Measurements from ENCODE around the gene GCC1. TPM values are rescaled to one million over a fixed set of nuclear protein-coding genes. Genes with fewer than 3 reads are reported as not detected.
"Not testable (repeated sequence)": the region's sequence is repeated elsewhere in the genome, so short reads cannot be mapped to it uniquely, and the experiment has no call there.

Gene GCC1
- total RNA-seq, 2 experiments from 2014 or later: 15.6 to 16.9 TPM

DNA sequence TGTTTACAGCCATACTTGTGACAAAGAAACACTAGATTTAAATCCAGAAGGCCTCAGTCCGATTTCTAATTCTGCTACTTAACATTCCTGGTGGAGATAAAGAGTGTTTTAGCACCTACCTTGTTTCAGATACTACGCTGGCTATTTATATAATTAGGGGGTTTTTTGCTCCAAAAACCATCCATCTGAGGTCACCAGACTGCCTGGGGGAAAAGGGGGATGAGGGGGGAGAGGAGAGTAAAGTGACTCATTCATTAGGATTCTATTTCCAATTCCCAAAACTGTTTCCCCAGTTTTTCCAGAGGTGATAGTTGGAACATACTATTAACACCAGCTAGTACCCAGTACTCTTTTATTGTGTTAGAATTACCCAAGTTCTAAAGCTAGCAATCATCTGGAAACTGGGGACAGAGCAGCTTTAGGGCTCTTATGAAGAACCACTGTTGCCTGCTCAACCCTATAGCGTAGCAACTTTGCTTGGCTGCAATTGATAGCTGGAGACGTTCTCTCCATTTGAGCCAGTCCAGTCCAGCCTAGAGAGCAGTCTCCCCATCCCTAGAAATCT lies 6.6 kb downstream of the GCC1 start:
- no peak overlapping the region for H3K27ac Mint-ChIP-seq
- H3K4me3 Mint-ChIP-seq: no peak overlapping the region
- H3K9me3 Mint-ChIP-seq: no peaks in the 10 kb centered on the region
- H3K36me3 Mint-ChIP-seq: peaks cover 13% of the 10 kb centered on the region
- H3K27me3 Mint-ChIP-seq: no peaks in the 10 kb centered on the region
- H3K4me1 Mint-ChIP-seq: peaks cover 30% of the 10 kb centered on the region
- no peak for DNase-seq

GRCh38 chr7:127578036-127578684 lies 7.2 kb downstream of the GCC1 start:
- H3K27me3 Mint-ChIP-seq: no peaks in the 10 kb centered on the region
- peaks cover 25% of the 10 kb centered on the region for H3K4me1 Mint-ChIP-seq
- H3K9me3 Mint-ChIP-seq: no peaks in the 10 kb centered on the region
- H3K36me3 Mint-ChIP-seq: peaks cover 13% of the 10 kb centered on the region
- no peak overlapping the region for H3K27ac Mint-ChIP-seq
- no peak for DNase-seq
- no peak overlapping the region for H3K4me3 Mint-ChIP-seq

DNA sequence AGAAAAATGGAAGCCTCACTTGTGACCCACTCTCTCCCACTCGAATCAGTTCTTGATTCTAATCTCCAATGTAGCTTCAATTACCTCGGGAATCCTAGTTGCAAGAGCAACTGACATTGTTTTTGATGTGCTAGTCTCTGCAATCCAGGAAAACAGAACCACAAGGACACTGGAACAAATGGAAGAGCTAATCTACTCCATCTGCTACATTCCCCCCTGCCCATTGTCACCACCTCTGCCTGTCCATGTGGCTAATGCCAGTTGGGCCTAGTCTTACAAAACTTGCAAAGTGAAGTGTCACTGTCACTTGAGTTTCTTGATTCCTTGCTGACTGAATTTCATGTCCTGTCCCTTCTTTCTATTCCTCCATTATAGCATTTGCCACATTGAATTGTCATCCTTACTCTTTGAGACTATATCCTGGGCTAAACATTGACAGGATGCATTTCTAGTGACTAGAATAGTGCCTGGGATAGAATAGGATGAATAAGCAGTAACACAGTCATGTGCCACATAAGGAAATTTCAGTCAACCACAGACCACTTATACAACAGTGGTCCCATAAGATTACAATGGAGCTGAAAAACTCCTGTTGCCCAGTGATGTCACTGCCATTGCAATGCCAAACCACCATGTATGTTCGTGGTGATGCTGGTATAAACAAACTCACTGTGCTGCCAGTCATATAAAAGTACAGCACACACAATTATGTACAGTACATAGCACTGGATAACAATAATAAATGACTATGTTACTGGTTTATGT lies 13.5 kb downstream of the GCC1 start:
- Mint-ChIP-seq H3K36me3 (no peaks in the 10 kb centered on the region), H3K4me3 (no peak overlapping the region), H3K4me1 (no peaks in the 10 kb centered on the region), H3K27ac (no peak overlapping the region), H3K9me3 (no peaks in the 10 kb centered on the region), H3K27me3 (no peaks in the 10 kb centered on the region)
- no peak for DNase-seq

DNA sequence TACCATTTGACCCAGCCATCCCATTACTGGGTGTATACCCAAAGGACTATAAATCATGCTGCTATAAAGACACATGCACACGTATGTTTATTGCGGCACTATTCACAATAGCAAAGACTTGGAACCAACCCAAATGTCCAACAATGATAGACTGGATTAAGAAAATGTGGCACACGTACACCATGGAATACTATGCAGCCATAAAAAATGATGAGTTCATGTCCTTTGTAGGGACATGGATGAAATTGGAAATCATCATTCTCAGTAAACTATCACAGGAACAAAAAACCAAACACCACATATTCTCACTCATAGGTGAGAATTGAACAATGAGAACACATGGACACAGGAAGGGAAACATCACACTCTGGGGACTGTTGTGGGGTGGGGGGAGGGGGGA lies 17.4 kb downstream of the GCC1 start:
- H3K27me3 Mint-ChIP-seq, DNase-seq, H3K4me3 Mint-ChIP-seq, H3K4me1 Mint-ChIP-seq, H3K27ac Mint-ChIP-seq, H3K9me3 Mint-ChIP-seq, H3K36me3 Mint-ChIP-seq: not testable (repeated sequence)

DNA sequence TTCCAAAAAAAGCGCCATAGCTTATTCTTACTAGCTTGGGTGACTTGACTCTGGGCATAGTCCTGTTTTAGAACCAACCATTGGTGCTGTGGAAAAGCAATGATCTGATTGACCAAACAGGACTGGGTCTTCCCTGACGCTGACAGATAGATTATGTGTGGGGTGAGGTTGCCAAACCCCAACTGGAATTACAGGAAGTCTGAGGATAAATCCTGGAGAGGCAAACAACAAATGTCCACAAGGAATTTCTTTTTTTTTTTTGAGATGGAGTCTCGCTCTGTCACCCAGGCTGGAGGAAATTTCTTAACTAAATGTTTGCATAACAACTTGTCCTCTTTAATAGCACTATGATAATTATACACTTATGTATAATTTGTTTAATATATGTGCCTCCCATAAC lies 19.2 kb downstream of the GCC1 start:
- DNase-seq: no peak
- Mint-ChIP-seq H3K36me3 (peaks cover 6% of the 10 kb centered on the region), H3K9me3 (no peaks in the 10 kb centered on the region), H3K27me3 (no peaks in the 10 kb centered on the region), H3K4me3 (no peak overlapping the region), H3K27ac (no peak overlapping the region), H3K4me1 (no peaks in the 10 kb centered on the region)

DNA sequence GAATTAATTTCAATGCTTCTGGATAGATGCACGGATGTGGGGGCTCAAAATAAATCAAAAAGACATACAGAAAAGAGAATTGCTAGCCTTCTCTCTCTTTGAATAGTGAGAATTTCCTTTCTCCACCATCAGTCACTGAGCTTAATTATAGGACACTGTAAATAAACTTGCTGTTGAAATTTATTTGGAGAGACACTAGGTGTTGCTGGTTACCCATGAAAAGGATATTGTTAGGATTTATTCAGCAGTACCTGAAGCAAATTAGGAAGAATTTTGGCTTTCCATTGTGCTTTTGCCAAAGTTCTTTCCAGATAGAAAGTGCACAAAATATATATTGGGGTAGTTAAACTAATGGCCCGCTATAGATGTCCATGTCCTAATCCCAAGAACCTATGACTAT lies 27.6 kb downstream of the GCC1 start:
- no peaks in the 10 kb centered on the region for H3K4me1 Mint-ChIP-seq
- H3K27ac Mint-ChIP-seq: no peak overlapping the region
- H3K9me3 Mint-ChIP-seq: no peaks in the 10 kb centered on the region
- H3K4me3 Mint-ChIP-seq: no peak overlapping the region
- H3K36me3 Mint-ChIP-seq: peaks cover 2% of the 10 kb centered on the region
- DNase-seq: no peak
- no peaks in the 10 kb centered on the region for H3K27me3 Mint-ChIP-seq

DNA sequence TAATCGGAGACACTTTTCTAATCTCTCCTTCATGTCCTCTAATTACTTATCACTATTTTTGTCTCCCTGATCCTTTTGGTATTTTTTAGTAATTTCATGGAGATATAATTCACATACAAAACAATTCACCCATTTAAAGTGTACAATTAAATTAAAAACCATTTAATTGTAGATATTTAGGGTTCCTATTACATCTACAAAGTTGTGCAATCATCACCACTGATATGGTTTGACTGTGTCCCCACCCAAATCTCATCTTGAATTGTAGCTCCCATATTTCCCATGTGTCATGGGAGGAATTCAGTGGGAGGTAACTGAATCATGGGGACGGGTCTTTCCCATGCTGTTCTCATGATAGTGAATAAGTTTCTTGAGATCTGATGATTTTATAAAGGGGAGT lies 29.0 kb downstream of the GCC1 start:
- H3K9me3 Mint-ChIP-seq: no peaks in the 10 kb centered on the region
- H3K36me3 Mint-ChIP-seq: no peaks in the 10 kb centered on the region
- H3K27ac Mint-ChIP-seq: no peak overlapping the region
- H3K4me1 Mint-ChIP-seq: no peaks in the 10 kb centered on the region
- no peaks in the 10 kb centered on the region for H3K27me3 Mint-ChIP-seq
- DNase-seq: no peak
- H3K4me3 Mint-ChIP-seq: no peak overlapping the region

GRCh38 chr7:127551941-127552340 lies 33.5 kb downstream of the GCC1 start:
- peaks cover 2% of the 10 kb centered on the region for H3K9me3 Mint-ChIP-seq
- H3K4me3 Mint-ChIP-seq: no peak overlapping the region
- H3K4me1 Mint-ChIP-seq: peaks cover 1% of the 10 kb centered on the region
- peaks cover 3% of the 10 kb centered on the region for H3K27me3 Mint-ChIP-seq
- H3K36me3 Mint-ChIP-seq: no peaks in the 10 kb centered on the region
- no peak overlapping the region for H3K27ac Mint-ChIP-seq
- DNase-seq: no peak

DNA sequence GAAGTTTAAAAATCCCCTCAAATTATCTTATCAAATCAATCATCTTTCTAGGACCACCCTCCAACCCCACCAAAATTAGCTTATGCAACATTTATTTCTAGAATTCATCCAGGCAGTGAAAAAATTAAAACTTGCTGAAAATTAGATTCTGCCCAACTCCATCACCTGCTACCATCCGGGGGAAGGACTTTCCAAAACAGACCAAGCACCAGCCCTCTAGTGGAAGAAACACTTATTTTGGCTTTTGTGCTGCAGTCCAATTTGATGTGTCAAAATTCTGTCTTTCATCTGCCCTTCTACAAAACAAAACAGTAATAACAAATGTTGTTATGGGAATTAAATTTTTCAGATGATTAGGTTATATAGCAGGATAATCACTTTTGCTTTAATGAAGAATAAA lies 35.1 kb downstream of the GCC1 start:
- no peak for DNase-seq
- Mint-ChIP-seq H3K36me3 (peaks cover 4% of the 10 kb centered on the region), H3K27ac (no peak overlapping the region), H3K4me3 (no peak overlapping the region), H3K4me1 (peaks cover 1% of the 10 kb centered on the region), H3K9me3 (peaks cover 12% of the 10 kb centered on the region), H3K27me3 (peaks cover 3% of the 10 kb centered on the region)

- H3K27me3 Mint-ChIP-seq: peaks cover 3% of the 10 kb centered on the region
- no peak overlapping the region for H3K4me3 Mint-ChIP-seq
- H3K4me1 Mint-ChIP-seq: peaks cover 1% of the 10 kb centered on the region
- H3K36me3 Mint-ChIP-seq: peaks cover 4% of the 10 kb centered on the region
- peaks cover 14% of the 10 kb centered on the region for H3K9me3 Mint-ChIP-seq
- DNase-seq: no peak
- no peak overlapping the region for H3K27ac Mint-ChIP-seq
Measured at GRCh38 chr7:127546313-127546712, 39.1 kb downstream of the GCC1 start.

- H3K9me3 Mint-ChIP-seq: peaks cover 8% of the 10 kb centered on the region
- no peak overlapping the region for H3K27ac Mint-ChIP-seq
- no peak for DNase-seq
- H3K27me3 Mint-ChIP-seq: peaks cover 25% of the 10 kb centered on the region
- H3K4me1 Mint-ChIP-seq: peaks cover 2% of the 10 kb centered on the region
- peaks cover under 1% of the 10 kb centered on the region for H3K36me3 Mint-ChIP-seq
- H3K4me3 Mint-ChIP-seq: no peak overlapping the region
Measured at GRCh38 chr7:127541548-127541947, 43.8 kb downstream of the GCC1 start.

- H3K4me1 Mint-ChIP-seq, H3K27ac Mint-ChIP-seq, DNase-seq, H3K36me3 Mint-ChIP-seq, H3K9me3 Mint-ChIP-seq, H3K4me3 Mint-ChIP-seq: not testable (repeated sequence)
- H3K27me3 Mint-ChIP-seq: peaks cover 35% of the 10 kb centered on the region
Measured at GRCh38 chr7:127540461-127540860, 44.9 kb downstream of the GCC1 start.

DNA sequence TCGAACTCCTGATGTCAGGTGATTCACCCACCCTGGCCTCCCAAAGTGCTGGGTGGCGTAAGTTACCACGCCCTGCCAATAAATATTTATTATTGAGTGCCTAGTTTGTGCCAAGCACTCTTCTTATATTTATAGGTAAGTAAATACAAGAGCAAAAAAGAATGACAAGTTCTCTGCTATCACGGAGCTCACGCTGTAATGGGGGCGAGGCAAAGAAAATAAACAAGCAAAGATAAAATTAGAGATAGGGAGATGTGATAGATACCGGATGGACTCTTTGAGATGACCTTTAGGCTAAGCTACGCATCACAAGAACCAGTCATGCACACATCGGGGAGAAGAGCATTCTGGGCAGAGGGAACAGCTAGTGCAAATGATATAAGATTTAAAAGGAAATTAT lies 46.3 kb downstream of the GCC1 start:
- no peaks in the 10 kb centered on the region for H3K9me3 Mint-ChIP-seq
- H3K4me1 Mint-ChIP-seq: peaks cover 4% of the 10 kb centered on the region
- H3K27me3 Mint-ChIP-seq: peaks cover 45% of the 10 kb centered on the region
- no peak for DNase-seq
- no peaks in the 10 kb centered on the region for H3K36me3 Mint-ChIP-seq
- H3K4me3 Mint-ChIP-seq: no peak overlapping the region
- no peak overlapping the region for H3K27ac Mint-ChIP-seq

DNA sequence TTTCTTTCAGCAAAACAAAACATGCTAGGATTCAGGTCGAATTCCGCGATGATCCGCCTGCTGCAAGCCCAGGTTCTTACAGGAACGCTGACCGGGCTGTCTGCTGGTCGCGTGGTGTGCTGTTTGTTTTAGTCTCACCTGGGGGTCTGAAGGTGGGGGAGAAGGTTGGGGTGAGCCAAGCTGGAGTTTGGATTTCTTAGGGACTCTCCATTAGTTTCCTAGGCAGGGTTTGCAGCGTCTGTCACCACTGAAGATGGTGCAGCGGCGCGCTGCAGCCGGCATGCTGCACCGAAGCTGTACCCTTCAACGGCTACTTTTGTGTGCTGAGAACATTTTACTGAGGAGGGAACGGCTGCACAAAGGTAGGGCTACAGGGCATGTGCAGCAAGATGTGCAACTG lies 48.7 kb downstream of the GCC1 start:
- no peaks in the 10 kb centered on the region for H3K36me3 Mint-ChIP-seq
- H3K4me3 Mint-ChIP-seq: no peak overlapping the region
- peaks cover 51% of the 10 kb centered on the region for H3K27me3 Mint-ChIP-seq
- no peak for DNase-seq
- peaks cover 2% of the 10 kb centered on the region for H3K9me3 Mint-ChIP-seq
- peaks cover 10% of the 10 kb centered on the region for H3K4me1 Mint-ChIP-seq
- no peak overlapping the region for H3K27ac Mint-ChIP-seq

GRCh38 chr7:127536394-127536691 lies 49.1 kb downstream of the GCC1 start:
- Mint-ChIP-seq H3K4me3 (no peak overlapping the region), H3K4me1 (peaks cover 10% of the 10 kb centered on the region), H3K27me3 (peaks cover 51% of the 10 kb centered on the region), H3K9me3 (peaks cover 2% of the 10 kb centered on the region), H3K36me3 (no peaks in the 10 kb centered on the region), H3K27ac (no peak overlapping the region)
- no peak for DNase-seq

Measured in activated naive CD8-positive, alpha-beta T cell treated with anti-CD3 and anti-CD28 coated beads for 36 hours (primary cell).